HG02623 (cell line): Measurements from ENCODE around the gene VGLL3.
"Not testable (repeated sequence)": the region's sequence is repeated elsewhere in the genome, so short reads cannot be mapped to it uniquely, and the experiment has no call there.

Experiments
- ATAC-seq: cut with Tn5 transposase; IDR thresholded peaks from one replicate; pipeline ENCODE4 v1.9.1; 2021; ENCODE audit warnings: moderate library complexity; ENCODE audit not compliant: unreplicated experiment

Gene VGLL3

GRCh38 chr3:86990012-86990733 lies 776 bp downstream of the VGLL3 start:
- ATAC-seq, result no peak

GRCh38 chr3:86989611-86990010 lies 1.3 kb downstream of the VGLL3 start:
- ATAC-seq, result no peak

- no peak for ATAC-seq
These were observed 1.9 kb downstream of the VGLL3 start for GRCh38 chr3:86989006-86989405.

DNA sequence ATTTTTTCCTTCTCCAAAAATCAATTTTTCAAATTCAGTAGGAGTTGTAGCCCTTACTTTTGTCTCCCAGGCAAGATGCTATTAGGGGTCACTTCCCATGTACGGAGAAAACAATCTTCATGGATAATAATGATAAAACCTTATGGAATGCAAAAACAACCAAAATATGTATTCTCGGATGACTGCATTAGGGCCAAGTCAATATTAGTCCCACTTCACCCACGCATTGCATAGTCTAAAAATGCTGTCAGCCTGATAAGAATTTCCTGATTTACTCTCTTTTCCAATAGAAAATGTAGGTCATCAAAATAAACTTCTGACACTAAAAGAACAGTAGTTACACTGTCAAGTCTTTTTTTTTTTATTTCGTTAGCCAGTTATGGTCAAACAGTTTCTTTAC lies 2.7 kb downstream of the VGLL3 start:
- ATAC-seq, result no peak

DNA sequence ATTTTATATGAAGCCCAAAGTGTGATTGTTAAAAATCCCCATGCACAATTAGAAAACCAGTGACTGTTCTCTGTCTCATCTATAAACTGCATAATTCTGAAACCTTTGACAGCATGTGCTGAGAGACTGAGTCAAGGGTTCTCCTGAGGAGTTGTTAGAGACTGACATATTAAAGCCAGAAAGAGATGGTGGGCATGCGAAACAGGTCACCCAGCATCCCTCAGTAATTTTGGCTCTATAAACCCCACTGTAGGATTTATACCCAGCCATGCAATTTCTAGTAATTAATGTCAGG lies 3.6 kb downstream of the VGLL3 start:
- ATAC-seq, result no peak

DNA sequence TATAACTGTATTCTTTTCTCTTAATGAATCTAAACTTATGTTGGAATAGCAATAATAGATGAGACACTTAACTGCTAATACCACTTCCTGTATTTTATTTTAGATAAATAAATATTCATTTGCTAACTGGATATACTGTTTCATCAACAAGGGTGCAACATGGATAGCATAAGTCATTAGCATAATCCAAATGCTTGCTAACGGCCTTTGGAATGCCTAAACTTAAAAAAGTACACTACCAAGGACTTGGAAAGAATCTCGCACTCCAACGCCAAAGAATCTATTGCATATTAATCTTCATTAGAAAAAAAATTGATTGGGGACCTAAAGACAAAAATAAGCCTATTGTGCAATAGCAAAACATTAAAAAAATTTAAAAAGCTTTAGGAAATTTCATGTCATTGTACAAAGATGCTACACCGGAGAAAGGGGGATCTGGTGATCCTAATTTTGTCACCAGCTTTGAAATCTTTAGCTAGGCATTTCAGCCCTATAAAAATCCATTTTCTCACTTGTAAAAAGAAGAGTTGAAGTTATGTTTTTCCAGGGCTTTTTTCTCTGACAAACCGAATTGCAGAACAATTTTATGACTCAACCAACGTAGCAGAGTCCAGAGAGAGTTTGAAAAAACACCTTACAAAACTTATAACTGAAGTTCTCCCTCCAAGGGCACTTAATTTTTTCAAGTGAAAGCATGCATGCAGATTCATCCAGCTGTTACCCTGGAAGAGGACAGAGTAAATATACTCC lies 4.1 kb downstream of the VGLL3 start:
- ATAC-seq, result no peak

DNA sequence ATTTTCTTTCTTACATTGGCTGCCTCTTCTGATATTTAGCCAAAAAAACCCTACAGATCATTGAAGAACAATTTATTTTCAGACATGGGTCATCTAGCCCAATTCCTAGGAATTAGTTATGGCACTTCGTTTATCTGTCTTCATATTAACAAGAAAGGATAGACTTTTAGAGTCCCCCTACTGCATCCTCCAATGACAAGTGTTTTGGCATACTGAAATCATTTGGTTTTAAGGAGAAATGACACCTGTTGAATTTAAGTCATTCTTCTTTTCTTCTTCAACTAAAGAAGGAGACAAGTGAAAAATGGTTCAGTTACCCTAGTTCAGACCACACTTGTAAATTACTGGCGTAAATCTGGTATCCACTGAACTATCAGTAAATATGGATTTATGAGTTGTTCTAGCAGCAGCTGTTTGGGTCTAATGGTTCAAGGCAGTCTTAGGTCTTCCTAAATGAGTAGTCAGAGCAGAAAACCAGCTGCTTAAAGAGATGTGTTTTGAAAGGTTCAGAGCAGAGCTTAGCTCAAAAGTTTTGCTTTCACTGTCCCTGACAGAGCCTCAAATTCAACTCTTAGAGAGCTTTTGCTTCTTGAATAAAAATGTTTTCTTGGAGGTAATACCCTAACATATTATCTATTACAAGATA lies 5.6 kb downstream of the VGLL3 start:
- no peak for ATAC-seq

DNA sequence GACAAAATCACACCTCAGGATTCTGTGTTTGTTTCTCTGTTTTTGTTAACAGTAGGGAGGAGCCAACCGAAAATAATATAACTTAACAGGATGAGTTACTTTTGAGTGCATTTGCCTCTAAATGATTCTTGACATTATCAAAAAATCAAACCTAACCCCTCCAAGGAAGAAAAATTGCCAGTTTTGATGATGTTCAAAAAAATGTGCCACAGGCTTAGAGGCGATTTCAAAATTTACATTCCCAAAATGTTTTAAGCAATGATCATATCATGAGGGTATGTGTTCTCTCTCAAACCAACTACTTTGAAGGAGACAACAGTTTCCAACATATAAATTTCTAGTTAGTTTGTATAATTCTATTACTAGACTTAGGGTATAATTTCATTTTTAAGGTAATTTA lies 6.7 kb downstream of the VGLL3 start:
- ATAC-seq, result no peak

DNA sequence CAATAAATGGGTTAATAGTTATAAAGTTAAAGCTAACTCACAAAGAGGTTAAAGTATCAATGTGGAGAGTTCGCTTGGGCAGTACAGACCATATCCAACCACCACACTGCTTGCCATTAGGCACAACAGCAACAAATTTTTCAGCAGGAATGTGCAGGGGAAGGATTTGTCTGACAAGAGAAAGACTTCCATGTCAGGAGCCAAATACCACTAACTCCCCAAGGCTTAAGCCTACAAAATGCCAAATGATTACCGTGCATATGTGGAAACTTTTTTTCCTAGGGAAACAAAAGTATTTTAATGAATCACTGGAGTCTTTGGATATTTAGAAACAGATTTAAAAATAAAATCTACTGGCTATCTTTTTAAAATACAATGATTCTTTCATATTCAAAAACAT lies 8.1 kb downstream of the VGLL3 start:
- no peak for ATAC-seq

DNA sequence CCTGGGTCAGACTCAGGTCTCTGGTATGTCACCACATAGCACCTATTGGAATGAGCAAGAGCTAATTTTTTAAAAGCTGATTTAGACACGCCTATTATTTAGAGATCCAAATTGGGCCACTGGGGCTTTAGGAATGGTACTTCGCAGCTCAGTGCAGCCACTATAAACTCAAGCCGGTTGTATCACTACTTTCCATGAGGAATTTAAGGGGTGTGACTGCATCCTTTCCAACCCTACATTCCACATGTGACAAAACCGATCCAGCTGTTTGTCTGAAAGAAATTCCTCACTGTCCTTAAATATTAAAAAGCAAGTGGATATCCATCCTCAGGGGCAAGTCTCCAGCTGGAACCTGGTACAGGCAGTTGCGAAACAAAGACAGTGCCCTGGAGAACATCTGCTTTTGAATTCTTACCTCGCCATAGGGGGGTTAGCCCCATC lies 12.8 kb downstream of the VGLL3 start:
- ATAC-seq, result no peak

- ATAC-seq, result no peak
These were observed 14.7 kb downstream of the VGLL3 start for GRCh38 chr3:86976219-86976618.

DNA sequence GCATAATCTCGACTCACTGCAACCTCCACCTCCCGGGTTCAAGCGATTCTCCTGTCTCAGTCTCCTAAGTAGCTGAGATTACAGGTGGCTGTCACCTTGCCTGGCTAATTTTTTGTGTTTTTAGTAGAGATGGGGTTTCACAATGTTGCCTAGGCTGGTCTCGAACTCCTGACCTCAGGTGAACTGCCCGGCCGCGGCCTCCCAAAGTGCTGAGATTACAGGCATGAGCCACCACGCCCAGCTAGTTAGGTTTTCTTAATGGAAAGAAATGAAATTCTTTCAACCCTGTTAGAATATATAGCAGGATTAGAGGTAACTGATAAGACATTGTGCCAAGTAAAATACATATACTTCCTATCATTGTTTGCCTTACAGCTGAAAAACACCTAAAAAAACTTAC lies 16.8 kb downstream of the VGLL3 start:
- not testable (repeated sequence) for ATAC-seq

DNA sequence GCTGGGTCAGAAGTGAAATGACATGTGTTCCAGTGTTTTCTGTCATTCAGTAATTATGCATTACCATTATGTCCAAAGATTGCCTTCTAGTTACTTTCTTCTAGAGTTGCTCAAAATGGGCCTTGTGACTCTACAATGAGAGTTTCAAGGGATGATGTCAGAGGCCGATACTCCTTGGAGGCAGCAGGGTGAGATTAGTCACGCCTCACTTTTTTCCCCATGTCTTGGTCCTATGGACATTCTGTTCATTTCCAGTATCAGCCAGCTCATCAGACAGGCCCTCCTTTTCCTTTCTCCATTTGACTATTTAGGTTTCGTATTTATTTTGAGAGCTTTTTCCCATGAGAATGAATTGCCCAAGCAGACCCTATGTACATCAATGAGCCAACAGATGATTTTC lies 17.5 kb downstream of the VGLL3 start:
- no peak for ATAC-seq

GRCh38 chr3:86969500-86970189 lies 21.3 kb downstream of the VGLL3 start:
- ATAC-seq, result no peak

- ATAC-seq, result no peak
These were observed 22.6 kb downstream of the VGLL3 start for GRCh38 chr3:86968244-86968932.

GRCh38 chr3:86967062-86967461 lies 23.9 kb downstream of the VGLL3 start:
- no peak for ATAC-seq

DNA sequence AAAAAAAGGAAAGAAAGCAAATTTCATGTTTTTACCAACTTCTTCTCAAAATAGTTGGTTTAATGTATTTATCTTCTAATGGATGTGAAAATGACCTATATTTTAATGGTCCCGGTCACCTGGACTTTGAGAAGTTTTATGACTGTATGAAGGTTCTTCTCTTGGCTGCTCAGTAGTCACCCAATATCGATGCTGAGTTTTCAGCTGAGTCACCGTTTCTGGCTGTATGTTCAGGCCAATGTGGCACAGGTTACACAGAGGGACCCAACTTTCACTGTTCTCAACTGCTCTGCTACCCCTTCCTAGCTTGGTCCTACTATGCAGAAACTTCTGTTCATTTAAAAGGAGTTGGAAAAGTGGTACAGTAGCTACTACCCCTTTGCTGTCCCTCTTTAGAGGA lies 25.8 kb downstream of the VGLL3 start:
- ATAC-seq, result no peak

GRCh38 chr3:86963611-86964010 lies 27.3 kb downstream of the VGLL3 start:
- no peak for ATAC-seq

- ATAC-seq, result no peak
These were observed 29.7 kb downstream of the VGLL3 start for GRCh38 chr3:86961297-86961696.

- ATAC-seq, result no peak
These were observed 30.4 kb downstream of the VGLL3 start for GRCh38 chr3:86960550-86960949.

DNA sequence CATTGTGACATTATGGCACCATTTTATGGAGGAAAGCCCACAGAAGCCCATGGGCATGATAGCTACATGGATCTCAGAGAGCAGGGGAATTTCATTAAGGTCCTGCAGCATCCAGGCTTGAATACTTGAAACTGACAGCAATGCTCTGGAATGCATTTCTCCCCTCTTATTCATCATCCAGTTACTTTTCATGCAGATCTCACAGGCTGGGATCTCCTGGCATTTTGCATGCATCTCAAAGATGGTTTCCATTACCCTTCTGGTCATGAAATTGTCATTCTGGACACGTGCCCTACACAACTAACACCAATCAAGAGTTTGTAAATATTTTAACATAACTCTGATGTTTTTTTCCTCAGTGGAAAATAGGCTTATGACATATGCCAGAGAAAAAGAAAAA lies 32.4 kb downstream of the VGLL3 start:
- ATAC-seq, result no peak
